Muscle layer of colon (tissue), 2 donors: ENCODE results near the gene DUSP22.

Experiments
- H3K27ac ChIP-seq: one replicate; pipeline ENCODE4 v1.7.0; 2013; ENCODE audit warnings: low read depth, mild to moderate bottlenecking, low read length, moderate library complexity
- H3K27me3 ChIP-seq, 2 donors: one replicate each; pipeline ENCODE4 v1.7.0; 2013; ENCODE audit warnings: low read length in 2 of 2, mild to moderate bottlenecking in 2 of 2; ENCODE audit not compliant: insufficient read depth in 2 of 2, control insufficient read depth in 1 of 2
- H3K36me3 ChIP-seq: one replicate; pipeline ENCODE4 v1.7.0; 2013; ENCODE audit warnings: mild to moderate bottlenecking, low read length; ENCODE audit not compliant: insufficient read depth
- H3K4me1 ChIP-seq: one replicate; pipeline ENCODE4 v1.7.0; 2013; ENCODE audit warnings: mild to moderate bottlenecking, low read length; ENCODE audit not compliant: insufficient read depth
- H3K4me3 ChIP-seq, 2 donors: one replicate each; pipeline ENCODE4 v1.7.0; 2013; ENCODE audit warnings: low read length in 2 of 2, low read depth in 1 of 2, mild to moderate bottlenecking in 1 of 2, moderate library complexity in 1 of 2
- H3K9ac ChIP-seq: one replicate; pipeline ENCODE4 v1.7.0; 2013; ENCODE audit warnings: low read length
- H3K9me3 ChIP-seq: one replicate; pipeline ENCODE4 v1.7.0; 2013; ENCODE audit warnings: mild to moderate bottlenecking, low read length
- donor health status: abdominal sarcoma.
- donor health status: Adenocarcinoma of cecum.

Gene DUSP22

DNA sequence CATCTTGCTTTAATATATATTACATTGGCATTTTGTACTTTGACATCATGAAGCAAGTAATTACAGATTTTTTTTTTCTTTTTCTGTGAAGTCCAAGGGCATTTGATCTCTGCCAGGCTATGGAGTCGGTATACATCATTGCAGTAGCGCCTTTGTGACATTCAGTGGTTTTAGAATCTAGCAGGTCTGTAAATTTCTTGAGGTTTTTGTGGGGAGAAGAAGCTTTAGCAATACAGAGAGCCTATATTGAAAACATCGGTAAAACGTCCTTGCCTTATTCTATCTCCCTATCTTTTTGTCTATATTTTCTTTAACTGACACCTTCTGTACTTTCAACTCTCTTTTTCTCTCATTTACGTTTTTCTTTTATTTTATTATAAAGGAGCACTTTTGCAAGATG lies 47.2 kb downstream of the DUSP22 start:
- Histone ChIP-seq H3K9ac (no peak overlapping the region), H3K27me3 (no peaks in the 10 kb centered on the region), H3K27ac (no peak overlapping the region), H3K36me3 (no peaks in the 10 kb centered on the region), H3K4me3 (no peak overlapping the region), H3K9me3 (no peaks in the 10 kb centered on the region), H3K4me1 (peaks cover 10% of the 10 kb centered on the region)

DNA sequence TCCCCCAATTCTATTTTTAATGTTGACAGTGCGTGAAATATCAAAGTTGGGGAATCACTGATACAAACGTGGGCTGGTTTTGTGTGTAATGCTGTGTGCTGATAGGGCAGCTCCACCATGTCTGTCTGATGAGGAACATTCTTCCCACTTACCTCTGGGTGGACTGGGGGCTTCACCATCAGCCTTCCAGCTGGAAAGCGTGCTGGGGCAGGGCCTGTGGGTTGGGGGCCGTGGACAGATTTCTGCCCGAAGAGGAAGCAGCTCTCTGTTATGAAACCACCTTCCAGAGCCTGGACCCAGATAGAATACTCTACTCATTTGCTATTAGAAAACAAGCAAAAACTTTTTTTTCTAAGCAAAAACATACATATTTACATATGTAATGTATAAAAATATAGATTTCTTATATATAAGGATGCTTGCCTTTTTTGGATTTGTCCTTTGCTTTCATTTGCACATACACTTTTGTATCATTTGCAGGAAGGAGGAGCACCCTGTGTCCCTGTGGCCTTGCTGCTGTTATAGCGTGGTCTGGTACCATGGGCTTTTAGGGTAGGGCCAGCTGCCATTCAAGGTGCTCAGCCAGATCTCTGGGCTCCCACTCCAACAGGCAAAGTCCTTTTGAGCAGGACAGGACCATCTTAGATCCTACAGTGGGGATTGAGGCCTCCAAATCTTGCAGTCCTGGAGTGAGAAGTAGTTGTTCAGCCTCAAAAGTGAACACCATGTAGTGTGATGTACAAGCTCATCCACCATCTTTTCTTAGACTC lies 48.1 kb downstream of the DUSP22 start:
- Histone ChIP-seq H3K9me3 (no peaks in the 10 kb centered on the region), H3K27ac (no peak overlapping the region), H3K36me3 (no peaks in the 10 kb centered on the region), H3K4me3 (no peak overlapping the region), H3K4me1 (peaks cover 10% of the 10 kb centered on the region), H3K27me3 (no peaks in the 10 kb centered on the region), H3K9ac (no peak overlapping the region)

DNA sequence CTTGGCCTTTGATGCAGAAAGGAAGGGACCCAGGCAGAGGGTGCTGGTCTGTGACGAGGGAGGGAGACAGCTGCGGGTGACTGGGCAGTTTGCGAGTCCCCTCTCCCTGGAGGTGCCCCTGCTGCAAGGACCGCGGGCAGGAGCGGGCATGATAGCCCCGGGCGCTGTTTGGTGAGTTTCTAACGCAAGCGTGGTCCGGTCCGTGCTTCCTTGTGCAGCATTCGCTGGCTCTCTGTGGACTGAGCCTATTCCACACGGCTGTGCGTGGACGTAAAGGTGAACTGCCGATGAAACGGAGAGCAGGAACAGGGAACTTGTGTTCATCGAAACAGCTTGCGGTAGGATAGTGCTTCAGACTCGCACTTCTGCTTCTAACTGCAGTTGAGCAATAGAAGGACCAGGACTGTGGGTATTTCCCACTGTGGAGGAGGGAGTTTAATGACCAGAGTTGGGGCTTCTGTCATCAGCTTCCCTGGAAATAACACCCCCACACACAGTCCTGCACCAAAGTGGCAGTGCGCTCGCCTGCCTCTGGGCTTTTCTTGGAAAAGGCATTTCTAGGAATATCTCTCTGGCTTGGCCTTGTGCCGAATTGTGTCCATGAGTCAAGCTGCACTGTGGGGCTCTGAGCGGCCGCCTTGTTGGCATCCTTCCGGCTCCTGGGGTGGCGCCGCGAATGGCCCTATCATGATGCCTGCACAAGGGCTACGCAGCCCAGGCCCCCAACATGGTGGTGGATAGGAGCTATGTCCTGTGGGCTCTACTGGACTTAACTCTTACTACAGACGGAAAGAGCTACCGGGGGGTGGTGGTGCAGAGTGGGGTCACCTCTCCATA lies 48.9 kb downstream of the DUSP22 start:
- Histone ChIP-seq H3K4me1 (peaks cover 10% of the 10 kb centered on the region), H3K27me3 (no peaks in the 10 kb centered on the region), H3K9me3 (no peaks in the 10 kb centered on the region), H3K36me3 (no peaks in the 10 kb centered on the region), H3K9ac (no peak overlapping the region), H3K27ac (no peak overlapping the region), H3K4me3 (no peak overlapping the region)

DNA sequence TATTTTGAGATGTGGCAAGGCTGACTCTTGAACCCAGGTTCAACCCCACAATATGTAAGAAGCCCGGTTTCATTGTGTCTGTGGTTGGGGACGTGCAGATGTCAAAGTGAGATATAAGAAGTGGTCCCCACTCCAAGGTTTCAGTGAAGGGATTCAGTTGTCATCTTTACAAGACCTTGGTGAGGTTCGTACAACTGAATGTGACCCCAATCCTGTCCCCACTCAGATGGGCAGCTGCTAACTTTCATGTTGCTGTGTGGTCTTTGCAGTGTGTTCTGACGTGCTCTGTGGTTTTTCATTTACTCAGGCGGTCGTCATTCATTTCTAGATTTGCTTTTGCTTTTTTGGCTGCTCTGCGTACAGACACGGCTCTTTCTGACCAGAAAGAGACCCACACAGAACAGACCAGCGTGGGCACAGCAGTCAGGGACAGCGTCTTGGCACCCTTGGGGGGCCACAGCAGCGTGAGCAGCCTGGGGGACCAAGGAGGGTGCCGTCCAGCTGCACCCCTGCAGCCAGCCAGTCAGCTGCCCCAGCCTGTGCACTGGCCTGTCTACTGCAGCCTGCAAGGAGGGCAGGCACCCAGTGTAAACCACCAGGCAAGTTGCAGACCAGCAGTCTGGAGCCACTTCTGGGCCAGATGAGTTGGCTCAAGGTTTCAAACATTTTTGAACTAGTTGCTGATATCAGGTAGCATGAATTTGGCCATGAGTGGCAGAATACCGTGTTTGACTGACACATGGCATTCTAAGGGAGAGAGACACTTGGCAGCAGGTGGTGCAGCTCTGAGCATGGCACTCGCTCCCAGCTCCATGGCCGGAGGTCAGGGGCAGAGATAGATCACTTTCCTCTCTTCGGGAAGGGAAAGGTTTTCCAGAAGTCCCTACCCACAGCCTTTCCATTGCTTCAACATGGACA lies 49.9 kb downstream of the DUSP22 start:
- H3K9ac ChIP-seq: no peak overlapping the region
- no peaks in the 10 kb centered on the region for H3K9me3 ChIP-seq
- no peak overlapping the region for H3K4me3 ChIP-seq
- no peaks in the 10 kb centered on the region for H3K36me3 ChIP-seq
- H3K27ac ChIP-seq: no peak overlapping the region
- peaks cover 6% of the 10 kb centered on the region for H3K4me1 ChIP-seq
- no peaks in the 10 kb centered on the region for H3K27me3 ChIP-seq

DNA sequence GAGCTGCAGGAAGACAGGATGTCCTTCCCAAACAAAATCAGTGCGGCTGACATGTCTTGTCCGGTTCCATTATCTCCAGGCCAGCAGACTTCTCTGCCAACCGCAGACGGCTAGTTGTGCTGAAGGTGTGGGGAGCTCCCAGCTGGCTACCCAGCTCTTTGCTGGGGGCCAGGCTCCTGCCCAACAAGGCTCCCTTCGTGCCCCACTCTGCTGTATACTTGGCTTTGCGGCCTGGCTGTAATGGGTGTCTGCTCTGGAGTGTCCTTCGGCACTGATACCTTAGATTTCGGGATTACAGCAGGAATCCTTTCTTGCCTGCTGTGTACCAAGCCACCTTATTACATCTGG lies 50.5 kb downstream of the DUSP22 start:
- Histone ChIP-seq H3K4me1 (peaks cover under 1% of the 10 kb centered on the region), H3K36me3 (peaks cover 1% of the 10 kb centered on the region), H3K27me3 (no peaks in the 10 kb centered on the region), H3K4me3 (no peak overlapping the region), H3K27ac (no peak overlapping the region), H3K9me3 (no peaks in the 10 kb centered on the region), H3K9ac (no peak overlapping the region)

DNA sequence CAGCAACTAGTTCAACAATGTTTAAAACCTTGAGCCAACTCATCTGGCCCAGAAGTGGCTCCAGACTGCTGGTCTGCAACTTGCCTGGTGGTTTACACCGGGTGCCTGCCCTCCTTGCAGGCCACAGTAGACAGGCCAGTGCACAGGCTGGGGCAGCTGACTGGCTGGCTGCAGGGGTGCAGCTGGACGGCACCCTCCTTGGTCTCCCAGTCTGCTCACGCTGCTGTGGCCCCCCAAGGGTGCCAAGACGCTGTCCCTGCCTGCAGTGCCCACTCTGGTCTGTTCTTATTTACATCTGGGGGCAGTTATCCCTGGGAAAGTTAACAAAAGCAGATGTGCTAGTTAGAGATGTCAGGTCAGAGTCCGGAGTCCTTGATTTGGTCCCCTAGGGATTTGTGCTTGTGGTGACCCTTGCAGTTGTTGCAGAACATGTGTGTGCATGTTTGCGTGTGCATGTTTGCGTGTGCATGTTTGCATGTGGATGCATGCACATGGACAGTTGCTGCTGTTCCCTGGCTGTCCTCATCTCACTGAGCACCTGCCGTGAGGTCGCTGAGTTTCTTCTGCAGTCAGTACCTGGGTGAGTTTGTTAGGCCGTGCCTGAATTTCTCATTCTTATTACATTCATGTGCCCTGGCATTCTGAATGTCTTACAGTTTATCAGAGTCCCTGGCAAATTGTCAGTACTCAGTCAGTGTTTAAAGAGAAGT lies 51.1 kb downstream of the DUSP22 start:
- H3K9ac ChIP-seq: no peak overlapping the region
- no peaks in the 10 kb centered on the region for H3K27me3 ChIP-seq
- H3K27ac ChIP-seq: no peak overlapping the region
- peaks cover 7% of the 10 kb centered on the region for H3K36me3 ChIP-seq
- no peaks in the 10 kb centered on the region for H3K9me3 ChIP-seq
- no peaks in the 10 kb centered on the region for H3K4me1 ChIP-seq
- no peak overlapping the region for H3K4me3 ChIP-seq

DNA sequence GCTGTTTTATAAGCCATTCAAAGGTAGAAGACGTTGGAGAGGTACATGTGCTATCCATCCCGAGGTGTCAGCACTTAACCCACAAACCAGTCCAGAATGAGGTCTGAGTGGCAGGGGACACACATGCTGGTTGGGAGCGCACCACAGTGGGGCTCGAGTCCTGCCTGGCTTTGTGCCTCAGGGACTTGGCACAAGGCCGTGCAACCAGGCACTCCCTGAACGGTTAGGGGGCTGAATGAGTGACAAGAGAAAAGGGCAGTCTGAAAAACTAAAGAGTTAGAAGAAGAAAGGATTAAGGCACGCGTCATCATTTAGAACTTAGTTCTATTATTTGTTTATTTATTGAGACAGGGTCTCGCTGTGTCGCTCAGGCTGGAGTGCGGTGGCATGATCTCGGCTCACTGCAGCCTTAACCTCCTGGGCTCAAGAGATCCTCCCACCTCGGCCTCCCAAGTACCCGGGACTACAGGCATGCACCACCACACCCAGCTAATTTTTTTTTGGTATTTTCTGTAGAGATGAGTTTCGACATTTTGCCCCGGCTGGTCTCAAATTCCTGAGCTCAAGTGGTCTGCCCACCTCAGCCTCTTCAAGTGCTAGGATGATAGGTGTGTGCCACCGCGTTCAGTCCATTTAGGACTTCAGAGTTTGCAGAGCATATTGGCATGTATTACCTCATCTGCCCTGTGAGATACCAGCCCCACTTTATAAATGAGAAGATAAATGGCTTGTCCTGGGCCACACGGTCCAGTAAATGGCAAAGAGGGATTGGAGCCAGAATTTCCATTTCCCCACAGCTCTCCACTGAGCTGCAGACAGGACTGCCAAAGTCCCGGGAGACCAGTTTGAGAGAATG lies 51.9 kb downstream of the DUSP22 start:
- Histone ChIP-seq H3K27ac (no peak overlapping the region), H3K9me3 (no peaks in the 10 kb centered on the region), H3K4me3 (no peak overlapping the region), H3K4me1 (no peaks in the 10 kb centered on the region), H3K27me3 (no peaks in the 10 kb centered on the region), H3K9ac (no peak overlapping the region), H3K36me3 (peaks cover 15% of the 10 kb centered on the region)

DNA sequence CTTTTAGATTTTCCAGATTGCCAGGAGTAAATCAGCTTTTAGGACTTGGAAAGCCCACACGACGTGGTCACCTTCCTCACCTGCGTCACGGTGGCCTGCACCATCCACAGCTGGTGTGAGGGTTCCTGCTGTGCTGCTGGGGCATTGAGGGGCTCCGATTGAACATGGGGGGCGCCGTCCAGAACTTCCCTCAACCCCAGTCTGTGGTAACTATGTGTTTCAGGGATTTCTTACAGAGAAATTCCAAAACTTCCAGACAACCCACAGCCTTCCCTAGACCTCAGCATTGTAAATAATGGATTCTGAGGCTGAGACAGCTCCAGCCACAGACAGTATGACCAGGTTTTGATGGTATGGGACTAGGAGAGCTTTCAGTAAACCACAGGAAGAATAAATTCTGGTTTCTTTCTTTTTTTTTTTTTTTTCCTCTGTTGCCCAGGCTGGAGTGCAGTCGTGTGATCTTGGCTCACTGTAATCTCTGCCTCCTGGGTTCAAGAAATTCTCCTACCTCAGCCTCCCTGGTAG lies 52.6 kb downstream of the DUSP22 start:
- Histone ChIP-seq H3K4me3 (no peak overlapping the region), H3K9me3 (no peaks in the 10 kb centered on the region), H3K9ac (no peak overlapping the region), H3K36me3 (peaks cover 22% of the 10 kb centered on the region), H3K4me1 (no peaks in the 10 kb centered on the region), H3K27me3 (no peaks in the 10 kb centered on the region), H3K27ac (no peak overlapping the region)

DNA sequence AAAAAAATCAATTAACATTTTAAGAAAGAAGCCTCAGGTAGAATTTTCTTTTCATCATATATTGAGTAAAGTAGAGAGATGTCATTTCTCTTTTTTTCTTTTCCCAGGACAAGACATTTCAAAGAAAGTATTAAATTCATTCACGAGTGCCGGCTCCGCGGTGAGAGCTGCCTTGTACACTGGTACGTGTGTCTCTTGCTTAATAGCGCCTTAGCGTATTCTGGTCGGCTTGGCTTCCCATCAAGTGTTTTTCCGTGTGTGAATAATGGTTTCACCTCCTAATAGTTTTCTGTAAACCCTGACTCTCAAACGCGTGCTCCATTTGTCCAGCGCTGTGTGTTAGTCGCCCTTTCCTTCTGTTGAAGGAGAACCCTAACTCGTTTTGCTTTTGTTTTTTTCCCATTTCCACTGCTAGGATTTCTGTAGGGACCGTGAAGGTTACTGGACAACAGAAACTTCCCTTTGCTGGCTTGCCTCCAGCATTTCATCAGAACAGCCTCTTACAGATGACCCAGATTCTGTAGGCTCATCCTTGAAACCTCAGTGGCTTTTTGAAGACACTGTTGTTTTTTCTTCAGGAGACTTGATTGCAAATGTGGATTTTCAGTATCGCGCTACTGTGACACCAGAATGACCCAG lies 53.6 kb downstream of the DUSP22 start:
- Histone ChIP-seq H3K4me1 (no peaks in the 10 kb centered on the region), H3K27me3 (no peaks in the 10 kb centered on the region), H3K9ac (no peak overlapping the region), H3K4me3 (no peak overlapping the region), H3K9me3 (no peaks in the 10 kb centered on the region), H3K27ac (no peak overlapping the region), H3K36me3 (peaks cover 25% of the 10 kb centered on the region)
